ENCODE results near the gene MAPK11. TPM values are rescaled to one million over a fixed set of nuclear protein-coding genes. Genes with fewer than 3 reads are reported as not detected.

The MAPK11 gene
- total and polyA plus RNA-seq, 9 donors = 0.92 to 31.6 (median 12.0) TPM

DNA sequence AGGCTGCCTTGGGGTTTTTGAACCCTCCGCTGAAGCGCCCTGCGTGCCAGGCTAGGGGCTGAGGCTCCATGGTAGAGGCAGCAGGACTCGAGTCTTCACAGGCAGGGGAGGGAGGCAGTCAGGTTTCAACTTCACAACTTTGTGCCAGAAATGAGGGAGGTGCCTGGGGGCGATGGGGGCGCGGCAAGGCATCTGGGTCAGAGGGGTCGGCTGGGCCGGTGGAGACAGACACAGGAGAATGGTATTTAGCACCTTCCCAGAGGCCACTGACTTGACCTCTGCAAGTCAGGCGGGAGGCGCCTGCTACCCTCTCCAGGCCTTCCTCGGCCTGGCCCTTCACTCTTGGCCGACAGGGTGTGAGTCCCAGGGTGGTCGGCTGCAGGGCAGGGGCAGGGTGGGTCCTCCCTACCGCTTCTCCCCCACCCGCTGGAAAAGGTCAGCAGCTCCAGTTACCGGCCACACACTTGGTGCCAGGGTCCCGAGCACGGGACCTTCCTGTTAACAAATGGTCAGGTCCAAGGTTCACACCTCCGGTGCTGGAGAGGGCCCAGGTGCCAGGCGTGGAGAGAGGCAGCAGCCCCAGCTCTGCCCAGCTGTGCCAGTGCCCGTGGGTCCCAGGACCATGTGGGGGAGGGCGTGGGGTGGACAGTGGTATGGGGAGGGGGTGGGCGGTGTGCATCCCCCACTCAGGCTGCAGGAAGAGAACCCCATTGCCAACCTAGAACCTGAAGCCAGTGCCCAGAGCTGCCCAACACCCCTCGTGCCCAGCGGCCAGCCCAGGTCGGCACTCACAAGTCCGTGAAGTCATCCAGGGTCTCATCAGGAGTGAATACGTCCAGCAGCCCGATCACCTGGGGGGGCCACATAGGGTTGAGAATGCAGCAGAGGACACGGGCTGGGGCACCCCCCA is 12.5 kb downstream of the MAPK11 start:
- H3K36me3 ChIP-seq = no peaks in the 10 kb centered on the region
- DNase-seq = no peak
- WGBS, 3 donors = 79 to 82% (median 81%) methylated on average over 30 to 31 of the region's 31 CpGs
- no peak overlapping the region for H3K27ac ChIP-seq
- no peaks in the 10 kb centered on the region for H3K9me3 ChIP-seq
- H3K4me3 ChIP-seq = no peak overlapping the region
- H3K27me3 ChIP-seq = no peaks in the 10 kb centered on the region
- intact Hi-C loops (cut with DNase I) = loop anchor here in 1 of 4 donors (10.0 kb wide), 1 partner anchor 267 kb away; the partner anchor contains the start of gene SCO2
- TF ChIP-seq EP300 (IDR thresholded peaks at IDR 0.05) (no peak), POLR2A (IDR thresholded peaks at IDR 0.05) (no peak)
- TF ChIP-seq, protein P1, sequence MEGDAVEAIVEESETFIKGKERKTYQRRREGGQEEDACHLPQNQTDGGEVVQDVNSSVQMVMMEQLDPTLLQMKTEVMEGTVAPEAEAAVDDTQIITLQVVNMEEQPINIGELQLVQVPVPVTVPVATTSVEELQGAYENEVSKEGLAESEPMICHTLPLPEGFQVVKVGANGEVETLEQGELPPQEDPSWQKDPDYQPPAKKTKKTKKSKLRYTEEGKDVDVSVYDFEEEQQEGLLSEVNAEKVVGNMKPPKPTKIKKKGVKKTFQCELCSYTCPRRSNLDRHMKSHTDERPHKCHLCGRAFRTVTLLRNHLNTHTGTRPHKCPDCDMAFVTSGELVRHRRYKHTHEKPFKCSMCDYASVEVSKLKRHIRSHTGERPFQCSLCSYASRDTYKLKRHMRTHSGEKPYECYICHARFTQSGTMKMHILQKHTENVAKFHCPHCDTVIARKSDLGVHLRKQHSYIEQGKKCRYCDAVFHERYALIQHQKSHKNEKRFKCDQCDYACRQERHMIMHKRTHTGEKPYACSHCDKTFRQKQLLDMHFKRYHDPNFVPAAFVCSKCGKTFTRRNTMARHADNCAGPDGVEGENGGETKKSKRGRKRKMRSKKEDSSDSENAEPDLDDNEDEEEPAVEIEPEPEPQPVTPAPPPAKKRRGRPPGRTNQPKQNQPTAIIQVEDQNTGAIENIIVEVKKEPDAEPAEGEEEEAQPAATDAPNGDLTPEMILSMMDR (IDR thresholded peaks at IDR 0.05) = no peak
- peaks cover 4% of the 10 kb centered on the region for H3K4me1 ChIP-seq (ENCODE audit: insufficient read depth)

DNA sequence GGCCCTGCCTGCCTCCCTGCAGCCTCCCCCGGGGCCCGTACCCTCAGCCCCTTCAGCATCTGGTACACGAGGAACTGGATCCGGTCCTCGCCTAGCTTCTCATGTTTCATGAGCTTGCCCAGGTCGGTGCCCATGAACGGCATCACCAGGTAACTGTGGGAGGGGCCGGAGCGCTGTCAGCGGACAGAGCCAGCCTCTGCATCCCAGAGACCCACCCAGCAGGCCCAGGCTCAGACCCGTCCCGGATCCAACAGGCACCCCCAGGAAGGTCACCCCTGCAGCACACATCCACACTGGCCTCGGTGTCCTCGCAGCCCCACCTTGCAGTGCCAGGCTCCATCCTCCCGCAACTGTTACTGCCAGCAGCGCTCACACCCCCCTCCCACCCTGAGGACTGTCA is 13.1 kb downstream of the MAPK11 start:
- TF ChIP-seq POLR2A (IDR thresholded peaks at IDR 0.05) (no peak), EP300 (IDR thresholded peaks at IDR 0.05) (no peak)
- TF ChIP-seq, protein P1 (IDR thresholded peaks at IDR 0.05) = no peak
- DNase-seq = no peak
- Histone ChIP-seq H3K9me3 (no peaks in the 10 kb centered on the region), H3K4me1 (ENCODE audit: insufficient read depth) (peaks cover 4% of the 10 kb centered on the region), H3K27ac (no peak overlapping the region), H3K27me3 (no peaks in the 10 kb centered on the region), H3K36me3 (no peaks in the 10 kb centered on the region), H3K4me3 (no peak overlapping the region)
- 81 to 87% (median 82%) methylated on average over 16 of the region's 16 CpGs for WGBS, 3 donors
- intact Hi-C loops (cut with DNase I) = loop anchor here in 1 of 4 donors (10.0 kb wide), 1 partner anchor 268 kb away; the partner anchor contains the start of gene SCO2

DNA sequence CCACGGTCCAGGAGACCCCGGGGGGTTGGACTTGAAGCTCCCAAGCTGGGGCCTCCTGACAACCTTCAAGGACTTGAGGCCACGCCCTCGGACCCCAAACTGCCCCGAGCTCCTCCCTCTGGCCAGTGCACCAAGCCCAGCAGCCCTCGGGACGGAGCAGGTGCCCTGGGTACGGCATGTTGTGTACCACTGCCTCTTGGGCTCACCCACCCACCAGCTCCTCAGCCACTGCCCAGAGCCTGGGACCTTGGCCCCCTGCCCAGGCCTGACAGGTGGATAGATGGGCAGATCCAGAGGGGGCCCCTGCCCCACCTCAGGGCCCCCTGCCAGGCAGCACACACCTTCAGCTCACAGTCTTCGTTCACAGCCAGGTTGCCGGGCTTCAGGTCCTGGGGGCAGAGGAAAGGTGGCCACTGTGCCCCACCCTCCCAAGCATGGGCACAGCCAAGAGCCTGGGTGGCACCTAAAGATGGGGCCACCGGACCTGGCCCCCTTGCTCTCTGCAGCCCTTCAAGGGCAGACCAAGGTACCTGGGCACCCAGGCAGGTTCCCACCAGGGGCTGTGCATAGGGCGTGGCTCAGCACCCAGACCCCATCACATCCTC is 13.8 kb downstream of the MAPK11 start:
- DNase-seq = no peak
- 80 to 87% (median 86%) methylated on average over 10 to 12 of the region's 12 CpGs for WGBS, 3 donors
- intact Hi-C loops (cut with DNase I) = loop anchor here in 1 of 4 donors (10.0 kb wide), 1 partner anchor 268 kb away; the partner anchor contains the start of gene SCO2
- Histone ChIP-seq H3K27ac (no peak overlapping the region), H3K36me3 (no peaks in the 10 kb centered on the region), H3K4me3 (no peak overlapping the region), H3K9me3 (no peaks in the 10 kb centered on the region), H3K27me3 (no peaks in the 10 kb centered on the region), H3K4me1 (ENCODE audit: insufficient read depth) (peaks cover 6% of the 10 kb centered on the region)
- TF ChIP-seq EP300 (IDR thresholded peaks at IDR 0.05) = no peak
- no peak for TF ChIP-seq POLR2A (IDR thresholded peaks at IDR 0.05)
- TF ChIP-seq, protein P1 (IDR thresholded peaks at IDR 0.05) = no peak

DNA sequence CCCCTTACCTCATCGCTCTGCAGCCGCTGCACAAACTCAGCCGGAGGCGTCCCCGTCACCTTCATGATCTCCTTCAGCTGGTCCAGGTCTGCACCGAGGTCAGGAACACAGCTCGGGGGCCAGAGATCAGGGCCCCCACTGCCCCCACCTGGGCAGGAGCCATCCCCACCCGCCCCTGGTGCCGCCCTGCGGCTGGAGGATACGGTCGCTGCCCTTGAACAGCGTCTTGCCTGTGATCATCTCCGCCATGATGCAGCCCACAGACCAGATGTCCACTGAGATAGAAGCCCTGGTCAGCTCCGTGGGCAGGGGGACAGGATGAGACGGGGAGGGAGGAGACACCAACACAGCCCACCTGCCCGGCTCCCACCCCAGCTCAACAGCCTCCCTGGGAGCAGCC is 14.6 kb downstream of the MAPK11 start:
- Histone ChIP-seq H3K4me1 (ENCODE audit: insufficient read depth) (peaks cover 6% of the 10 kb centered on the region), H3K27ac (no peak overlapping the region), H3K36me3 (no peaks in the 10 kb centered on the region), H3K9me3 (no peaks in the 10 kb centered on the region), H3K4me3 (no peak overlapping the region), H3K27me3 (no peaks in the 10 kb centered on the region)
- no peak for DNase-seq
- WGBS, 3 donors = 83 to 87% (median 85%) methylated on average over 16 to 17 of the region's 17 CpGs
- no peak for TF ChIP-seq EP300 (IDR thresholded peaks at IDR 0.05)
- TF ChIP-seq POLR2A (IDR thresholded peaks at IDR 0.05) = no peak
- TF ChIP-seq, protein P1 (IDR thresholded peaks at IDR 0.05) = no peak
- intact Hi-C loops (cut with DNase I) = loop anchor here in 1 of 4 donors (10.0 kb wide), 1 partner anchor 269 kb away; the partner anchor contains the start of gene SCO2

All from ovary (tissue), 9 donors.